Nucleus accumbens (tissue), 56 donors: Measurements from ENCODE around the gene HOXD1.

Source experiments
- DNase-seq, 56 donors: peaks; one replicate each; lab custom pipeline; 2025; lab: John Stamatoyannopoulos, UW

Gene HOXD1

DNA sequence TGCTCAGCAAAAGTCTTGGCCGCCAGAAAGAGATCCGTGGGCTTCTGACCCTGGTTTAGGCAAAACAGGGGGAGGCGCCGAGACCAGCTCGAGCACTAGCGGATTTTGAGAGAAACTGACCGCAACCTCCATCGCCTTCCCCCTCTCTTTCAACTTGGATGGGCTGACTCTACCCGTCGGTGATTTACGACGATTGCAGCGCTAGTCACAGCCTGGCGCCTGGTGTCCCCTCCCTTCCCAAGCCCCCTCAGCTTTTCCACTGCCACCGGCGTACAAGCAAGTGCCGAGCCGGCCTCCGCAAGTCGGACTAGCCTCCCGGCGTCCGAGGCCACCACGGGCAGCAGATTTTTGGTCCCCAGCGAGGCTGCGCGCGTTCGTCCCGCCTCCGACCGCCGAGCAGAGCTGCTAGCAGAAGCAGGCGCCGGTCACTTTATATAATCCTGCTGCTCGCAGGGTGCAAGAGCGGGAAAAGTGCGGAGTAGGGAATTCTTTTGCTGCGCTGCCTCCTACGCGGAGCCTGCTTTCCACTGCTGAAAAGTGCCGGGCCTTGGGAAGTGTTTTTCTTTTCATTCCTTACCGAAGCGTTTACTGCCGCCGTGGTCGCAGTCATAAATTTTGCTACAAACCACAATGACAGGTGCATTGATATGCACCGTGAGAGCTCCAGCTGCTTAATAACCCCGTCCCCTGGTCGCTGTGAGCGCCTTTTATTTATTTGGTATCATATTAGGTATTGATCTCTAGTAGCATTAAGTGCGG lies 23.7 kb upstream of the HOXD1 start:
- DNase-seq: no peak

GRCh38 chr2:176165370-176166050 lies 23.0 kb upstream of the HOXD1 start:
- DNase-seq: no peak

GRCh38 chr2:176166272-176166671 lies 22.2 kb upstream of the HOXD1 start:
- DNase-seq: no peak

DNA sequence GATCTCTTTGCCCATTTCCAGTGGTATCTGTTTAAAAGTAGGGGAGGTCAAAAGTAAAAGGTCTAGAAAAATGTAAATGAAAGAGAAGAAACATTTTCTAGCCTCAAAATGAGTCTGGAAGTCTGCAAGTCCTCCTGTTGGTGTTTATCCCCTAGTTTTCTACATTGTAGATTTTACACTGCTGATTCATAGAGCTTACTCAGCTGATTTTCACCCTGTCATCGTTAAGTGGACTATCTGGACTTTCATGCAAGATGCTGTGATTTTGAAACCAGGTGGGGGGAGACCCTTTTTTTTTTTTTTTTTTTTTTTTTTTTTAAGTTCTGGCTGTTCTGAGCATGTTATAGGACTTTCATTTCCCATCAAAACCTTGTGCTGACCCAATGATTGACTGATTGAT lies 21.1 kb upstream of the HOXD1 start:
- DNase-seq: no peak

DNA sequence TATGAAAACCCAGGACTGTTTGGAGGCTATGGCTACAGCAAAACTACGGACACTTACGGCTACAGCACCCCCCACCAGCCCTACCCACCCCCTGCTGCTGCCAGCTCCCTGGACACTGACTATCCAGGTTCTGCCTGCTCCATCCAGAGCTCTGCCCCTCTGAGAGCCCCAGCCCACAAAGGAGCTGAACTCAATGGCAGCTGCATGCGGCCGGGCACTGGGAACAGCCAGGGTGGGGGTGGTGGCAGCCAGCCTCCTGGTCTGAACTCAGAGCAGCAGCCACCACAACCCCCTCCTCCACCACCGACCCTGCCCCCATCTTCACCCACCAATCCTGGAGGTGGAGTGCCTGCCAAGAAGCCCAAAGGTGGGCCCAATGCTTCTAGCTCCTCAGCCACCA lies 19.3 kb upstream of the HOXD1 start:
- no peak for DNase-seq

DNA sequence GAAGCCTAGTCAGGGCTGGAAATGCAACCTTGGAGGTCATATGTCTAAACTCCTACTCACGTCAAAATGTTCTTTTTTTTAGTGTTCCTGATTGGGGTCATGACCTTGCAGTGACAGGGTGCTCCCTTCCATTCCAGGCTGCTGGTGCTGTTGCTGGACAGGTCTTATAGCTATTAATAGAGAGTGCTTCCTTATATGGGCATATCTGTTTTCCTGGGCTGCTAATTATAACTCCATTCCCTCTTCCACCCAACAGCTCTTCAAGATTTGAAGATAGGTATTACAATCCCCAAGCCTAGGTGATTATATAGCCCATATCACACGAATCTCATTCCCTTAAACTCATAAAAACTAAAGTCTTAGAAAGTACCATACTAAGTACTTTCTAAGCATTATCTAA lies 18.8 kb upstream of the HOXD1 start:
- no peak for DNase-seq

- no peak for DNase-seq
Measured at GRCh38 chr2:176170602-176171305, 17.7 kb upstream of the HOXD1 start.

- DNase-seq: peak in 11 of 56 donors; percentile 6 to 60 (median 15)
Measured at GRCh38 chr2:176171351-176172006, 17.0 kb upstream of the HOXD1 start.

DNA sequence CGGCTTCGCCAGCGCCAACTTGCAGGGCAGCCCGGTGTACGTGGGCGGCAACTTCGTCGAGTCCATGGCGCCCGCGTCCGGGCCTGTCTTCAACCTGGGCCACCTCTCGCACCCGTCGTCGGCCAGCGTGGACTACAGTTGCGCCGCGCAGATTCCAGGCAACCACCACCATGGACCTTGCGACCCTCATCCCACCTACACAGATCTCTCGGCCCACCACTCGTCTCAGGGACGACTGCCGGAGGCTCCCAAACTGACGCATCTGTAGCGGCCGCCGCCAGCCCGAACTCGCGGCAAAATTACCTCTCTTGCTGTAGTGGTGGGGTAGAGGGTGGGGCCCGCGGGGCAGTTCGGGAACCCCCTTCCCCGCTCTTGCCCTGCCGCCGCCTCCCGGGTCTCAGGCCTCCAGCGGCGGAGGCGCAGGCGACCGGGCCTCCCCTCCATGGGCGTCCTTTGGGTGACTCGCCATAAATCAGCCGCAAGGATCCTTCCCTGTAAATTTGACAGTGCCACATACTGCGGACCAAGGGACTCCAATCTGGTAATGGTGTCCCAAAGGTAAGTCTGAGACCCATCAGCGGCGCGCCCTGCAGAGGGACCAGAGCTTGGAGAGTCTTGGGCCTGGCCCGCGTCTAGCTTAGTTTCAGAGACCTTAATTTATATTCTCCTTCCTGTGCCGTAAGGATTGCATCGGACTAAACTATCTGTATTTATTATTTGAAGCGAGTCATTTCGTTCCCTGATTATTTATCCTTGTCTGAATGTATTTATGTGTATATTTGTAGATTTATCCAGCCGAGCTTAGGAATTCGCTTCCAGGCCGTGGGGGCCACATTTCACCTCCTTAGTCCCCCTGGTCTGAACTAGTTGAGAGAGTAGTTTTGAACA lies 16.2 kb upstream of the HOXD1 start:
- DNase-seq: peak in 1 of 56 donors; percentile 18

DNA sequence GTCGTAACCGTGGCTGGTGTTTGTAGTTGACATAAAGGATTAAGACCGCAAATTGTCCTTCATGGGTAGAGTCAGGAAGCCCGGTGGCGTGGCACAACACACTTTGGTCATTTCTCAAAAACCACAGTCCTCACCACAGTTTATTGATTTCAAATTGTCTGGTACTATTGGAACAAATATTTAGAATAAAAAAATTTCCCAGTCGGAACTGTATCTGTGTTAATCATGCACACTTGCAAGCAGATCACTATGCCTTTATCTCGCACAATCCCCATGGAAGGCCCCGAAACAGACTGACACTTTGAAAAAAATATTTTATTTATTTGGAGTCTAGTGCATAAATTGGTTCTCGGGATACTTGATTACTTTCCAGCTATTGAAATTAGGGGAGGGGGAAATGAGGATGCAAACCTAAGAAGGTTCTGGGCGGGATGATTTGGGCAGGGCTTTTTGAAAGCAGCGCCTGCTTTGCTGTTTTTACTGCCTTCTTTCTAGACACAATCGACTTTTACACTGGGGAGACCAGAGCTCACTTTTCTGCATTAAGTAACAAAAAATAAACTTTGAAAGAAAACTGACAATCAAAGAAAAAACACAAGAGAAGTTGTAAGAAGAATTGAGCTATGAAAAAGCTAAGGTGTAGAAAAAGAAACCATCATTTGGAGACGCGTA lies 15.4 kb upstream of the HOXD1 start:
- no peak for DNase-seq

DNA sequence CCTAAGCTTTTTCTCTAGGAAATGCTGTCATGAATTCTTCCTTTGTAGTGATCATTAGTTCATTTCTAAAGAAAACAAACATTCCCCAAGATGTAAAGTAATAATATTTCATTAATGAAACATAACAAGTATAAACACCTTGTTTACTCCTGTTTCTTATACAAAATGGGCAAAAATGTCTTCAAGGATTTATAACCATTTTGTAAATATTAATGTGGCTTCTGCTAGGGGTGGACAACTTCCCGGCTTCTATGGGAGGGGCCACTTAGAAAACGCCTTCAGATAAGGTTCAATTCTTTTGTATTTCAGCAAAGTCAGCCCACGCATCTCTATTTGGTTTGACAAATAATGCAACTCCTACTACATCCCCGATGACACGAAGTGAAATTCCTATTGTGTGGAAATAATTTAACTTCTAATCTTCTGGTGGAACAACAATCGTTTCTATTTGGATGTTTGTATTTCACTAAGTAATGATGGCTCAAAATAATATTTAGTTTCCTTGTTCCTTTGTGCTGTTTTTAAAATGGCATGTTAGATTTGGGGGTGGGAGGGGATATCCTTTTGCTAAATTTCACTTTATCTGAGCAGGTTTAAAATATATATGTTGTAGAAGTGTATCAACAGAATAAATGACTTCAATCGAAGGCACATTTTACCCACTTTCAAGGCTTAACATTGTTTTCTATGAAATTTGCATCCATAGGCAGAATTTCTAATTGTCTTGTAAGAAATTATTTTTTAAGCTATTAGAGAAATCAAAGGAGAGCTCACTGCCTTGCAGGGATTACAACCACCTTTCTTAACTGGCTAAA lies 14.7 kb upstream of the HOXD1 start:
- no peak for DNase-seq

GRCh38 chr2:176174382-176174823 lies 14.1 kb upstream of the HOXD1 start:
- peak in 9 of 56 donors; percentile 12 to 40 (median 20) for DNase-seq

- peak in 46 of 56 donors; percentile 6 to 79 (median 52) for DNase-seq
Measured at GRCh38 chr2:176174824-176175708, 13.4 kb upstream of the HOXD1 start.

- peak in 4 of 56 donors; percentile 20 to 31 (median 20) for DNase-seq
Measured at GRCh38 chr2:176175709-176176607, 12.5 kb upstream of the HOXD1 start.

DNA sequence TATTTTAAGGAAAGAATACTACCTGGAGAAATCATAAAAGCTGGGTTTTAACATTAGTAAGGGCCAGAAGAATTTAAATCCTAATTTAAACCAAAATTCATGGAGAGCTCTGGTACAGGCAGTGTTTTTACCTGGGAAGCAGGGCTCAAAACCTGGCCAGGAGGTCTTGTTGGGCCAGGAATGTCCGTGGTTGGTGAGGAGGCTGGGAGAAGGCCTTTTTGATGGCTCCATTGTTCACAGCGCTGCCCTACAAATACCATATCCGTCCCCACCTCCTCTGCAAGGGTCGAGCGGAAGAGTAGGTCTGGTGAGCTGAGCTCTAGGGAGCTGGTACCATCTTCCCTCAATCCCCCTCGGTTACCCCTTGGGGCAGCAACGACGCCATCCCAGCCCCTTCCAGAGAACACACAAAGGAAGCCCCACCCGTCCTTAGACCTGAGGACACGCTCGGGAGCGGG lies 10.9 kb upstream of the HOXD1 start:
- DNase-seq: no peak
